ENCODE data around the gene RGS7BP.

- TF ChIP-seq GATA2 (IDR thresholded peaks at IDR 0.05; ENCODE audit: low read depth, low read length) (no peak), GATA3 (IDR thresholded peaks at IDR 0.05; ENCODE audit: low read depth, low read length) (no peak)
Measured at GRCh38 chr5:64516216-64516615, 10.4 kb downstream of the RGS7BP start.

All from SH-SY5Y (cell line).